ENCODE measurements around the gene CDK5RAP1. TPM values are rescaled to one million over a fixed set of nuclear protein-coding genes. Genes with fewer than 3 reads are reported as not detected.

Gene CDK5RAP1
- total and polyA plus RNA-seq, 3 experiments from 2014 or later = 33.5 to 46.4 (median 41.6) TPM

- no peaks in the 10 kb centered on the region for H3K4me1 ChIP-seq (ENCODE audit: insufficient read depth, low read length)
- CTCF ChIA-PET = no interaction called here
- H3K36me3 ChIP-seq (ENCODE audit: insufficient read depth, low read length) = peaks cover 38% of the 10 kb centered on the region
- H3K4me3 ChIP-seq (ENCODE audit: low read length) = no peak overlapping the region
- no peaks in the 10 kb centered on the region for H3K27me3 ChIP-seq (ENCODE audit: insufficient read depth, low read length, poor library complexity, severe bottlenecking)
- H3K4me1 Mint-ChIP-seq = peaks cover 0 to 1% (median 0%) of the 10 kb centered on the region in 3 donors
- POLR2A ChIA-PET = no interaction called here
- H3K4me3 Mint-ChIP-seq = no peak overlapping the region
- no peak for DNase-seq
- H3K9me3 Mint-ChIP-seq = no peaks in the 10 kb centered on the region
- H3K9me3 ChIP-seq (ENCODE audit: low read length) = no peaks in the 10 kb centered on the region
- no peak overlapping the region for H3K27ac ChIP-seq (ENCODE audit: low read depth, low read length)
- peaks cover 4 to 81% (median 33%) of the 10 kb centered on the region in 3 donors for H3K36me3 Mint-ChIP-seq
- H3K27me3 Mint-ChIP-seq = no peaks in the 10 kb centered on the region
- H3K27ac Mint-ChIP-seq = peak overlapping the region in 4 of 8 donors; percentile 4 to 96 (median 60)
Observed at GRCh38 chr20:33359399-33360261, 41.7 kb downstream of the CDK5RAP1 start.

GRCh38 chr20:33353013-33353402, 48.3 kb downstream of the CDK5RAP1 start:
- peaks cover 4% of the 10 kb centered on the region for H3K36me3 ChIP-seq (ENCODE audit: insufficient read depth, low read length)
- Mint-ChIP-seq H3K27ac (peak overlapping the region in 5 of 8 donors; percentile 25 to 82 (median 51)), H3K9me3 (no peaks in the 10 kb centered on the region), H3K36me3 (peaks cover 8 to 72% (median 11%) of the 10 kb centered on the region in 3 donors), H3K4me1 (peaks cover 0 to 11% (median 5%) of the 10 kb centered on the region in 3 donors), H3K27me3 (no peaks in the 10 kb centered on the region), H3K4me3 (no peak overlapping the region)
- H3K4me3 ChIP-seq (ENCODE audit: low read length) = no peak overlapping the region
- no peaks in the 10 kb centered on the region for H3K4me1 ChIP-seq (ENCODE audit: insufficient read depth, low read length)
- no peaks in the 10 kb centered on the region for H3K9me3 ChIP-seq (ENCODE audit: low read length)
- CTCF ChIA-PET = no interaction called here
- DNase-seq = no peak
- no peak overlapping the region for H3K27ac ChIP-seq (ENCODE audit: low read depth, low read length)
- POLR2A ChIA-PET = no interaction called here
- no peaks in the 10 kb centered on the region for H3K27me3 ChIP-seq (ENCODE audit: insufficient read depth, low read length, poor library complexity, severe bottlenecking)

- peaks cover 8 to 72% (median 11%) of the 10 kb centered on the region in 3 donors for H3K36me3 Mint-ChIP-seq
- no peak overlapping the region for H3K27ac ChIP-seq (ENCODE audit: low read depth, low read length)
- DNase-seq = no peak
- no peaks in the 10 kb centered on the region for H3K27me3 Mint-ChIP-seq
- peaks cover 4% of the 10 kb centered on the region for H3K36me3 ChIP-seq (ENCODE audit: insufficient read depth, low read length)
- ChIA-PET POLR2A (no interaction called here), CTCF (no interaction called here)
- peak overlapping the region in 1 of 7 donors; percentile 3 for H3K4me3 Mint-ChIP-seq
- peak overlapping the region in 7 of 8 donors; percentile 48 to 97 (median 82) for H3K27ac Mint-ChIP-seq
- no peaks in the 10 kb centered on the region for H3K9me3 ChIP-seq (ENCODE audit: low read length)
- no peaks in the 10 kb centered on the region for H3K4me1 ChIP-seq (ENCODE audit: insufficient read depth, low read length)
- peaks cover 0 to 11% (median 5%) of the 10 kb centered on the region in 3 donors for H3K4me1 Mint-ChIP-seq
- H3K9me3 Mint-ChIP-seq = no peaks in the 10 kb centered on the region
- no peak overlapping the region for H3K4me3 ChIP-seq (ENCODE audit: low read length)
- no peaks in the 10 kb centered on the region for H3K27me3 ChIP-seq (ENCODE audit: insufficient read depth, low read length, poor library complexity, severe bottlenecking)
Observed at GRCh38 chr20:33352258-33353012, 48.9 kb downstream of the CDK5RAP1 start.

- Mint-ChIP-seq H3K4me1 (peaks cover 0 to 11% (median 5%) of the 10 kb centered on the region in 3 donors), H3K27me3 (no peaks in the 10 kb centered on the region), H3K36me3 (peaks cover 8 to 68% (median 11%) of the 10 kb centered on the region in 3 donors), H3K9me3 (no peaks in the 10 kb centered on the region), H3K27ac (peak overlapping the region in 7 of 8 donors; percentile 70 to 97 (median 82)), H3K4me3 (no peak overlapping the region)
- ChIA-PET POLR2A (no interaction called here), CTCF (no interaction called here)
- Histone ChIP-seq H3K4me1 (ENCODE audit: insufficient read depth, low read length) (no peaks in the 10 kb centered on the region), H3K9me3 (ENCODE audit: low read length) (no peaks in the 10 kb centered on the region), H3K27ac (ENCODE audit: low read depth, low read length) (no peak overlapping the region), H3K36me3 (ENCODE audit: insufficient read depth, low read length) (peaks cover 4% of the 10 kb centered on the region), H3K4me3 (ENCODE audit: low read length) (no peak overlapping the region), H3K27me3 (ENCODE audit: insufficient read depth, low read length, poor library complexity, severe bottlenecking) (no peaks in the 10 kb centered on the region)
- no peak for DNase-seq
Observed at GRCh38 chr20:33351696-33352095, 49.6 kb downstream of the CDK5RAP1 start.

- Histone ChIP-seq H3K4me3 (ENCODE audit: low read length) (no peak overlapping the region), H3K4me1 (ENCODE audit: insufficient read depth, low read length) (no peaks in the 10 kb centered on the region), H3K36me3 (ENCODE audit: insufficient read depth, low read length) (peaks cover 4% of the 10 kb centered on the region), H3K9me3 (ENCODE audit: low read length) (no peaks in the 10 kb centered on the region), H3K27me3 (ENCODE audit: insufficient read depth, low read length, poor library complexity, severe bottlenecking) (no peaks in the 10 kb centered on the region), H3K27ac (ENCODE audit: low read depth, low read length) (no peak overlapping the region)
- ChIA-PET POLR2A (no interaction called here), CTCF (no interaction called here)
- no peaks in the 10 kb centered on the region for H3K27me3 Mint-ChIP-seq
- H3K36me3 Mint-ChIP-seq = peaks cover 4 to 53% (median 9%) of the 10 kb centered on the region in 3 donors
- no peak for DNase-seq
- peak overlapping the region in 5 of 8 donors; percentile 76 to 97 (median 87) for H3K27ac Mint-ChIP-seq
- peaks cover 0 to 11% (median 5%) of the 10 kb centered on the region in 3 donors for H3K4me1 Mint-ChIP-seq
- no peaks in the 10 kb centered on the region for H3K9me3 Mint-ChIP-seq
- no peak overlapping the region for H3K4me3 Mint-ChIP-seq
Observed at GRCh38 chr20:33349493-33349892, 51.8 kb downstream of the CDK5RAP1 start.

GRCh38 chr20:33348136-33348937, 53.0 kb downstream of the CDK5RAP1 start:
- CTCF ChIA-PET = no interaction called here

GRCh38 chr20:33345342-33345741, 56.0 kb downstream of the CDK5RAP1 start:
- Mint-ChIP-seq H3K4me1 (peaks cover 0 to 6% (median 2%) of the 10 kb centered on the region in 3 donors), H3K36me3 (peaks cover 0 to 21% (median 2%) of the 10 kb centered on the region in 3 donors), H3K4me3 (no peak overlapping the region), H3K9me3 (no peaks in the 10 kb centered on the region), H3K27ac (no peak overlapping the region), H3K27me3 (peaks cover 0 to 4% of the 10 kb centered on the region in 2 donors)
- H3K27me3 ChIP-seq (ENCODE audit: insufficient read depth, low read length, poor library complexity, severe bottlenecking) = no peaks in the 10 kb centered on the region
- POLR2A ChIA-PET = no interaction called here
- DNase-seq = no peak
- no peaks in the 10 kb centered on the region for H3K9me3 ChIP-seq (ENCODE audit: low read length)
- CTCF ChIA-PET = no interaction called here
- no peak overlapping the region for H3K27ac ChIP-seq (ENCODE audit: low read depth, low read length)
- no peaks in the 10 kb centered on the region for H3K36me3 ChIP-seq (ENCODE audit: insufficient read depth, low read length)
- H3K4me3 ChIP-seq (ENCODE audit: low read length) = no peak overlapping the region
- H3K4me1 ChIP-seq (ENCODE audit: insufficient read depth, low read length) = no peaks in the 10 kb centered on the region

More at GRCh38 chr20:33348136-33348937, 53.0 kb downstream of the CDK5RAP1 start:
- Histone ChIP-seq H3K27me3 (ENCODE audit: insufficient read depth, low read length, poor library complexity, severe bottlenecking) (no peaks in the 10 kb centered on the region), H3K36me3 (ENCODE audit: insufficient read depth, low read length) (peaks cover 4% of the 10 kb centered on the region), H3K4me3 (ENCODE audit: low read length) (no peak overlapping the region), H3K9me3 (ENCODE audit: low read length) (no peaks in the 10 kb centered on the region), H3K27ac (ENCODE audit: low read depth, low read length) (no peak overlapping the region), H3K4me1 (ENCODE audit: insufficient read depth, low read length) (no peaks in the 10 kb centered on the region)
- Mint-ChIP-seq H3K4me3 (no peak overlapping the region), H3K36me3 (peaks cover 0 to 42% (median 4%) of the 10 kb centered on the region in 3 donors), H3K4me1 (peaks cover 0 to 11% (median 5%) of the 10 kb centered on the region in 3 donors), H3K27ac (no peak overlapping the region), H3K9me3 (no peaks in the 10 kb centered on the region), H3K27me3 (no peaks in the 10 kb centered on the region)
- POLR2A ChIA-PET = no interaction called here
- no peak for DNase-seq
